Epidermal melanocyte (primary cell): Measurements from ENCODE around the gene KAT2A.
A peak's percentile ranks its signal among the peaks of the same experiment; 100 is the strongest.

Experiments
- DNase-seq: peaks from one replicate; pipeline ENCODE4 v3.0.0; 2011; ENCODE audit warnings: low spot score; ENCODE audit not compliant: insufficient read length

The KAT2A gene

GRCh38 chr17:42135664-42136653 is 14.8 kb upstream of the KAT2A start:
- DNase-seq: no peak

GRCh38 chr17:42135151-42135550 is 14.0 kb upstream of the KAT2A start:
- no peak for DNase-seq

- DNase-seq: no peak
Observed at GRCh38 chr17:42133461-42134041, 12.4 kb upstream of the KAT2A start.

GRCh38 chr17:42132941-42133340 is 11.8 kb upstream of the KAT2A start:
- DNase-seq: peak; percentile 97

GRCh38 chr17:42131981-42132432 is 10.8 kb upstream of the KAT2A start:
- DNase-seq: no peak

- no peak for DNase-seq
Observed at GRCh38 chr17:42131232-42131631, 10.1 kb upstream of the KAT2A start.

GRCh38 chr17:42130310-42130936 is 9.3 kb upstream of the KAT2A start:
- DNase-seq: no peak

GRCh38 chr17:42129109-42129837 is 8.1 kb upstream of the KAT2A start:
- DNase-seq: no peak

GRCh38 chr17:42127414-42127813 is 6.2 kb upstream of the KAT2A start:
- no peak for DNase-seq

GRCh38 chr17:42126836-42127235 is 5.7 kb upstream of the KAT2A start:
- no peak for DNase-seq

- no peak for DNase-seq
Observed at GRCh38 chr17:42125565-42125964, 4.4 kb upstream of the KAT2A start.

- no peak for DNase-seq
Observed at GRCh38 chr17:42124256-42124655, 3.1 kb upstream of the KAT2A start.

- DNase-seq: no peak
Observed at GRCh38 chr17:42122371-42123303, 1.5 kb upstream of the KAT2A start, which contains the start of gene HSPB9. Gene HSPB9 (plus strand): TSS chr17:42122804. CDS start chr17:42122851, 47 bp downstream.

- DNase-seq: no peak
Observed at GRCh38 chr17:42120161-42120769, 902 bp downstream of the KAT2A start.

GRCh38 chr17:42119301-42119700 is 1.9 kb downstream of the KAT2A start:
- DNase-seq: no peak

- no peak for DNase-seq
Observed at GRCh38 chr17:42118545-42118944, 2.6 kb downstream of the KAT2A start.

- no peak for DNase-seq
Observed at GRCh38 chr17:42118126-42118510, 3.0 kb downstream of the KAT2A start.

GRCh38 chr17:42117397-42118125 is 3.6 kb downstream of the KAT2A start:
- no peak for DNase-seq

GRCh38 chr17:42116705-42117396 is 4.3 kb downstream of the KAT2A start:
- peak; percentile 66 for DNase-seq
